ENCODE data around the gene KIAA1958.

DNA sequence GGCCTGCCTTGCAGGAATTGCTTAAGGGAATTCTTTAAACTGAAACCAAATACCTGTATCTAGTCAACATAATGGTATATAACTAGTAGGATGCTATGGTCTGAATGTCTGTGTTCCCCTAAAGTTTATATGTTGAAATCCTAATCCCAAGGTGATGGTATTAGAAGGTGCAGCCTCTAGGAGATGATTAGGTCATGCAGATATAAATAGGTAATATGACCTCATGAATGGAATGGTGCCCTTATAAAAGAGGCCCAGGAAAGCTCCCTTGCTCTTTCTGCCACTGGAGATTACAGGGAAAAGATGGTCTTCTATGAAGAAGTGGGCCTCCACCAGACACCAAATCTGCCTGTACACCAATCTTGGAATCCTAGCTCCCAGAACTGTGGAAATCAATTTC is 7.4 kb upstream of the KIAA1958 start:
- TF ChIP-seq EZH2 (IDR thresholded peaks at IDR 0.05; ENCODE audit: borderline replicate concordance, insufficient read depth, low read depth, low read length, poor library complexity, severe bottlenecking): no peak
- TF ChIP-seq, protein P1, sequence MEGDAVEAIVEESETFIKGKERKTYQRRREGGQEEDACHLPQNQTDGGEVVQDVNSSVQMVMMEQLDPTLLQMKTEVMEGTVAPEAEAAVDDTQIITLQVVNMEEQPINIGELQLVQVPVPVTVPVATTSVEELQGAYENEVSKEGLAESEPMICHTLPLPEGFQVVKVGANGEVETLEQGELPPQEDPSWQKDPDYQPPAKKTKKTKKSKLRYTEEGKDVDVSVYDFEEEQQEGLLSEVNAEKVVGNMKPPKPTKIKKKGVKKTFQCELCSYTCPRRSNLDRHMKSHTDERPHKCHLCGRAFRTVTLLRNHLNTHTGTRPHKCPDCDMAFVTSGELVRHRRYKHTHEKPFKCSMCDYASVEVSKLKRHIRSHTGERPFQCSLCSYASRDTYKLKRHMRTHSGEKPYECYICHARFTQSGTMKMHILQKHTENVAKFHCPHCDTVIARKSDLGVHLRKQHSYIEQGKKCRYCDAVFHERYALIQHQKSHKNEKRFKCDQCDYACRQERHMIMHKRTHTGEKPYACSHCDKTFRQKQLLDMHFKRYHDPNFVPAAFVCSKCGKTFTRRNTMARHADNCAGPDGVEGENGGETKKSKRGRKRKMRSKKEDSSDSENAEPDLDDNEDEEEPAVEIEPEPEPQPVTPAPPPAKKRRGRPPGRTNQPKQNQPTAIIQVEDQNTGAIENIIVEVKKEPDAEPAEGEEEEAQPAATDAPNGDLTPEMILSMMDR (IDR thresholded peaks at IDR 0.05): no peak
